GM18511 (cell line): ENCODE measurements around the gene KHK.
"Not testable (repeated sequence)": the region's sequence is repeated elsewhere in the genome, so short reads cannot be mapped to it uniquely, and the experiment has no call there.

Experiments
- ATAC-seq: cut with Tn5 transposase; IDR thresholded peaks from one replicate; pipeline ENCODE4 v1.9.1; 2021; ENCODE audit warnings: mild to moderate bottlenecking, moderate library complexity; ENCODE audit not compliant: unreplicated experiment

The KHK gene

GRCh38 chr2:27059141-27059820 lies 27.3 kb upstream of the KHK start:
- no peak for ATAC-seq

GRCh38 chr2:27060323-27060722 lies 26.2 kb upstream of the KHK start:
- no peak for ATAC-seq

GRCh38 chr2:27065128-27065527 lies 21.4 kb upstream of the KHK start:
- ATAC-seq, result no peak

- no peak for ATAC-seq
Measured at GRCh38 chr2:27067385-27067784, 19.2 kb upstream of the KHK start.

GRCh38 chr2:27069436-27069835 lies 17.1 kb upstream of the KHK start:
- no peak for ATAC-seq

GRCh38 chr2:27069961-27070618 lies 16.5 kb upstream of the KHK start:
- no peak for ATAC-seq

GRCh38 chr2:27070653-27071276 lies 15.8 kb upstream of the KHK start:
- ATAC-seq, result peak; percentile 15

GRCh38 chr2:27071277-27071989 lies 15.1 kb upstream of the KHK start, which contains the start of gene OST4:
OST4 (minus strand) TSS chr2:27071654.
- ATAC-seq, result peak; percentile 87

GRCh38 chr2:27071990-27072830 lies 14.4 kb upstream of the KHK start:
- peak; percentile 27 for ATAC-seq

- no peak for ATAC-seq
Measured at GRCh38 chr2:27072920-27073319, 13.7 kb upstream of the KHK start.

- ATAC-seq, result no peak
Measured at GRCh38 chr2:27073782-27074181, 12.8 kb upstream of the KHK start.

- ATAC-seq, result no peak
Measured at GRCh38 chr2:27074738-27075565, 11.6 kb upstream of the KHK start.

- ATAC-seq, result not testable (repeated sequence)
Measured at GRCh38 chr2:27075566-27075871, 11.1 kb upstream of the KHK start.

GRCh38 chr2:27076323-27076722 lies 10.2 kb upstream of the KHK start:
- ATAC-seq, result no peak

GRCh38 chr2:27077231-27077630 lies 9.3 kb upstream of the KHK start:
- no peak for ATAC-seq

GRCh38 chr2:27078267-27079194 lies 8.0 kb upstream of the KHK start, which contains the start of gene EMILIN1:
EMILIN1 (plus strand) TSS chr2:27078615; CDS start chr2:27079066, 451 bp downstream.
- ATAC-seq, result no peak

- no peak for ATAC-seq
Measured at GRCh38 chr2:27079233-27080139, 7.1 kb upstream of the KHK start.

GRCh38 chr2:27080140-27080469 lies 6.5 kb upstream of the KHK start:
- no peak for ATAC-seq
